ENCODE measurements around the gene FAM227B. TPM values are rescaled to one million over a fixed set of nuclear protein-coding genes. Genes with fewer than 3 reads are reported as not detected.

The FAM227B gene
- total RNA-seq, 1 donor from 2014 or later = 18.5 TPM

- H3K4me1 ChIP-seq = no peaks in the 10 kb centered on the region
- no peak overlapping the region for H3K27ac ChIP-seq (replicated peaks)
- no peaks in the 10 kb centered on the region for H3K27me3 ChIP-seq (ENCODE audit: low read depth)
- DNase-seq = no peak
- H3K4me3 ChIP-seq = no peak overlapping the region
- no peak for TF ChIP-seq CTCF (IDR thresholded peaks at IDR 0.05; ENCODE audit: borderline replicate concordance)
- peaks cover 13% of the 10 kb centered on the region for H3K36me3 ChIP-seq
- peaks cover 5% of the 10 kb centered on the region for H3K9me3 ChIP-seq (replicated peaks)
- intact Hi-C loops (cut with micrococcal nuclease) = no loop called here
Measured at GRCh38 chr15:49589030-49589429, 31.6 kb downstream of the FAM227B start.

- Histone ChIP-seq H3K27me3 (ENCODE audit: low read depth) (no peaks in the 10 kb centered on the region), H3K4me1 (no peaks in the 10 kb centered on the region), H3K36me3 (peaks cover 27% of the 10 kb centered on the region), H3K4me3 (no peak overlapping the region), H3K9me3 (replicated peaks) (peaks cover 19% of the 10 kb centered on the region), H3K27ac (replicated peaks) (no peak overlapping the region)
- TF ChIP-seq CTCF (IDR thresholded peaks at IDR 0.05; ENCODE audit: borderline replicate concordance) = no peak
- DNase-seq = no peak
- intact Hi-C loops (cut with micrococcal nuclease) = no loop called here
Measured at GRCh38 chr15:49573421-49573820, 47.2 kb downstream of the FAM227B start.

GRCh38 chr15:49570672-49571071 lies 49.9 kb downstream of the FAM227B start:
- Histone ChIP-seq H3K9me3 (replicated peaks) (peaks cover 19% of the 10 kb centered on the region), H3K36me3 (peaks cover 20% of the 10 kb centered on the region), H3K4me1 (no peaks in the 10 kb centered on the region), H3K27ac (replicated peaks) (no peak overlapping the region), H3K4me3 (no peak overlapping the region), H3K27me3 (ENCODE audit: low read depth) (no peaks in the 10 kb centered on the region)
- intact Hi-C loops (cut with micrococcal nuclease) = no loop called here
- TF ChIP-seq CTCF (IDR thresholded peaks at IDR 0.05; ENCODE audit: borderline replicate concordance) = no peak
- DNase-seq = no peak

GRCh38 chr15:49570174-49570573 lies 50.4 kb downstream of the FAM227B start:
- H3K9me3 ChIP-seq (replicated peaks) = peaks cover 19% of the 10 kb centered on the region
- no peak overlapping the region for H3K27ac ChIP-seq (replicated peaks)
- no peak for DNase-seq
- peaks cover 20% of the 10 kb centered on the region for H3K36me3 ChIP-seq
- no peak for TF ChIP-seq CTCF (IDR thresholded peaks at IDR 0.05; ENCODE audit: borderline replicate concordance)
- H3K27me3 ChIP-seq (ENCODE audit: low read depth) = no peaks in the 10 kb centered on the region
- intact Hi-C loops (cut with micrococcal nuclease) = no loop called here
- no peaks in the 10 kb centered on the region for H3K4me1 ChIP-seq
- no peak overlapping the region for H3K4me3 ChIP-seq

- Histone ChIP-seq H3K4me3 (no peak overlapping the region), H3K36me3 (peaks cover 4% of the 10 kb centered on the region), H3K27me3 (ENCODE audit: low read depth) (no peaks in the 10 kb centered on the region), H3K4me1 (no peaks in the 10 kb centered on the region), H3K27ac (replicated peaks) (no peak overlapping the region), H3K9me3 (replicated peaks) (peaks cover 71% of the 10 kb centered on the region)
- intact Hi-C loops (cut with micrococcal nuclease) = no loop called here
- no peak for TF ChIP-seq CTCF (IDR thresholded peaks at IDR 0.05; ENCODE audit: borderline replicate concordance)
- no peak for DNase-seq
Measured at GRCh38 chr15:49560045-49560444, 60.6 kb downstream of the FAM227B start.

GRCh38 chr15:49558929-49559328 lies 61.7 kb downstream of the FAM227B start:
- intact Hi-C loops (cut with micrococcal nuclease) = no loop called here
- Histone ChIP-seq H3K27me3 (ENCODE audit: low read depth) (no peaks in the 10 kb centered on the region), H3K36me3 (peaks cover 4% of the 10 kb centered on the region), H3K4me3 (no peak overlapping the region), H3K4me1 (no peaks in the 10 kb centered on the region), H3K9me3 (replicated peaks) (peaks cover 65% of the 10 kb centered on the region), H3K27ac (replicated peaks) (no peak overlapping the region)
- no peak for DNase-seq
- TF ChIP-seq CTCF (IDR thresholded peaks at IDR 0.05; ENCODE audit: borderline replicate concordance) = no peak
